EL (cell line): ENCODE data around the gene PTPRCAP.
A peak's percentile ranks its signal among the peaks of the same experiment; 100 is the strongest.

Experiments
- DNase-seq: peaks from one replicate; pipeline ENCODE4 v3.0.0-alpha.2; 2016

Gene PTPRCAP

DNA sequence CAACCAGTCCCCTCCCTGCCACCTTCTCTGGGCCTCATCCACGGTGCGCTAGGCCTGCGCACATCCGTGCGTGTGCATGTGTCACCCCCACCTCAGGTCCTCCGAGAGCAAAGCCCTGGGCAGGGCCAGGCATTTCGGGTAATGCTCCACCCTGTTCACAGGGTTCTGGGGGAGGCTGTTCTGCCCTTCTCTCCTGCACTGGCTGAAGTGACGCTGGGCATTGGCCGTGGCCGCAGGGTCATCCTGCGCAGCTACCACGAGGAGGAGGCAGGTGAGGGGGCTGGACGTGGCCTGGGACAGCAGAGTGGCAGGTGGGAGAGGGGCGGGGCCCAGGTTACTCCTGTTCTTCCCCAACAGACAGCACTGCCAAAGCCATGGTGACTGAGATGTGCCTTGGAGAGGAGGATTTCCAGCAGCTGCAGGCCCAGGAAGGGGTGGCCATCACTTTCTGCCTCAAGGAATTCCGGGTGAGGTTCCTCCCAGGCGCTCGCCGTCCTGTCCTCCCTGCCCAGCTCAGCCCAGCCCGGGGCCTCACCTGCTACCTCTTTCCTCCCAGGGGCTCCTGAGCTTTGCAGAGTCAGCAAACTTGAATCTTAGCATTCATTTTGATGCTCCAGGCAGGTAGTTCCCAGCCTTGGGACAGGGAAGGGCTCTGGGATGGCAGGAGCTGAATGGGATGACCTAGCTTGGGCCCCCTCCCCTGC lies 41.8 kb downstream of the PTPRCAP start:
- no peak for DNase-seq

DNA sequence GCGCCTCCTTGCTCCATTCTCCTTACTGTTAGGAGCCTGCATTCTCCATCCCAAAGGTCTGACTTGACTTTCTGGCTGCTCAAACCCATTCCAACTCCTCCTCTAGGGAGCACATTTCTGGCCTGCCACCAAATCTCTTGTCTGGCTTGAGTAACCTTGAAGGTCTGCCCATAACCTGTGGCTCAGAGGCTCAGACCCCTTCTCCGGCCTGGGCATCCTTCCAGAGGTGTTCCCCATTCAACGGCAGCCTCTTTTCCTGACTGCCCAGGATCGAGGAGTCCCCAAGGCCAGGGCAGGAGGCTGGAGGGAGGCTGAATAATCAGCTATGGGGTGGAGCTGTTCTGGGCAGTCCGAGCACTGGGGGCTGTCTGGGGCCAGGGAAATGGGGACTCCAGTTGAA lies 43.5 kb downstream of the PTPRCAP start:
- no peak for DNase-seq

- DNase-seq, result no peak
These were observed 44.0 kb downstream of the PTPRCAP start for GRCh38 chr11:67393437-67393836.

GRCh38 chr11:67392183-67392715 lies 45.2 kb downstream of the PTPRCAP start:
- no peak for DNase-seq

DNA sequence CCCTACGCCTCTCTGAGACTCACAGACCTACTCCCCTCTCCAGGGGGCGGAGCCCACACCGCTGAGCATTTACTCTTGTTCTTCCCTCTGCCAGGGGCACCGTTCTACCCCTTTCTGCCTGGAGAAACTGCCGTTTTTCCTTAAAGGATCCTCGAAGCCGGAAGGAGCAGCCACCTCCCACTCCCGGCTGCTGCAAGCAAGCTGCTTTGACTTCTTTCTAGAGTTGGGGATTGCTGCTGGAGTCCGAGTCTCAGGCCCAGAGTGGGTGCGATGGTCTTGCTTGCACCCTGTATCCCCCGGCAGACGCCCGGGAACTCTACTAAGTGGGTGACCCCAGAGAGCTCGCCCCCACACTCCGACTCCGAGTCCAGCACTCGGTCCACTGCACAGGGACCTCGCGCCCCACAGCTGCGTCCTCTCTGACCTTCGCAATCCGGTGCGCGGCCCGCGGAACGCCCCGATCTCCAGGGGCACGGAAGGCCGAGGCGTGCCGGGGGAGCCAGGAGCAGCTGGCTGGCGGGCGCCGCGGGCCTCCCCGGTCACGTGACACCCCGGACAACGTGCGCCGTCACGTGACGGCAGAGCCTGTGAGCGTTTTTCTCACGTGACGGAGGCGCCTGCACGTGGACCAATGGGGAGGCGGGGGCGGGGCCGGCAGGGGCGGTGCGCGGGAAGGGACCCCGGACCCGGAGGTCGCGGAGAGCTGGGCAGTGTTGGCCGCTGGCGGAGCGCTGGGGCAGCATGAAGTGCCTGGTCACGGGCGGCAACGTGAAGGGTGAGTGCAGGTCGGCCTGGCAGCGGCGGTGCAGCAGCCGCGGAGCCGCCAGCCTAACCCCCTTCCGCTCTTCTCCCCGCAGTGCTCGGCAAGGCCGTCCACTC lies 45.9 kb downstream of the PTPRCAP start, which contains the start of gene RAD9A:
TSS of gene RAD9A (plus strand) at position 683 of the 879 bp plus-strand sequence. CDS start at position 742, 59 bp downstream.
- DNase-seq, result peak; percentile 95

GRCh38 chr11:67390947-67391303 lies 46.6 kb downstream of the PTPRCAP start:
- no peak for DNase-seq

DNA sequence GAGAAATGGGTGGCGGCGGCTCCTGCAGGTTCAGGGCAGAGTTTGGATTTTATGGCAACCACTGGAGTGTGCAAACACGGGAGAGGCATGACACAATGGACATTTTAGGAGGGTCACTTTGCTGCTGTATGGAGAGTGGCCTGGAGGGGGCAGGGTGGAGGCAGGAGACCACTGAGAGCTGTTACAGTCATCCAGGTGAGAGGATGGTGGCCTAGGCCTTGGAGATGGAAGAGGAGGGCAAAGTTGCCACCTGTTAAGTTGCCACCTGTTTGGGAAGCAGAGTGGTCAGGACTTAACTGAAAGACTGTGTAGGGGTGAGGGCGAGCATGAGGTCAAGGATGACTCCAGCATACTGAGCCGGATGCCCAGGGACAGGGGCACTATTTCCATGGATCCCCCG lies 48.0 kb downstream of the PTPRCAP start:
- DNase-seq, result peak; percentile 33

DNA sequence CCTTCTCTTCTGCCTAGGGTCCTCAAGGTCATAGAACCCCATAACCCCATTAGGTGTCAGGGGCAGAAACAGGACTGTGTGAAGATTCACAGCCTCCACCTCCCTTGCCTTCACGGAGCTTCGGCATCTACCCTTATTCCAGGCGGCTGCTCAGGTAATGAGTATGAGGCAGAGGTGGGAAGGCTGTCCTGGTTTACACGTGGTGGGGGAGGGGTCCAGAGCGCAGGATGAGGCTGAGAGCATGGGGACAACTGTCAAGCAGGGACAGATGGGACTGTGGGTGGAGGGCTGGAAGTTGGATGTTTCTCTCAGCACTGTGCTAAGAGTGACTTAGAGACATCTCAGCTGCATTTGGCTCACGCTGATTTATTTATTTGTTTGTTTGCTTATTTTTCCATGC lies 50.0 kb downstream of the PTPRCAP start:
- DNase-seq, result no peak

DNA sequence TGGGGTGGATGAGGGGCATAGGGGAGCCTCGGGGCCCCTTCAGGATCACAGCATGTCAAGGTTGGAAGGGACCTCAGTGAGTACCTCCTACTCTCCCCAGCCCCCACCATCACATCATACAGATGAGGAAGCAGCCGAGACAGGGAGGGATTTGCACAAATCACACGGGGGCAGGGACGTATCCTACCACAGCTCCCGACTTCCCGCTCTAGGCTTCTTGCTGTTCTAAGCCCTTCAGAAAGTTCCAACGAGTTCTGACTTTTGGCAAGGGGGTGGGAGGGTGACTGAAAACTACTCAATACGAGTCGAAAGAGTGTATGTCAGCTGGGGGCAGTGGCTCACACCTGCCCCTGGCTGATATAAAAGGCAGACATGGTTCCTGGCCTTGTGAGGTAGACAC lies 50.4 kb downstream of the PTPRCAP start:
- no peak for DNase-seq
